GM23248 (cell line): Measurements from ENCODE around the gene INPP5A. TPM values are rescaled to one million over a fixed set of nuclear protein-coding genes. Genes with fewer than 3 reads are reported as not detected.

Experiments used
- DNase-seq: peaks from one replicate; pipeline ENCODE4 v3.0.0-alpha.2; 2015
- H2AFZ ChIP-seq: fragments of 200-600 bp; sonication (generic); 2 replicates; pipeline ENCODE4 v1.6.1; 2016; ENCODE audit warnings: antibody characterized with exemption
- H3F3A ChIP-seq: fragments of 200-600 bp; sonication (generic); 2 replicates; pipeline ENCODE4 v1.6.1; 2016; ENCODE audit warnings: mild to moderate bottlenecking, antibody characterized with exemption, mixed run types; ENCODE audit not compliant: insufficient read depth
- H3K27ac ChIP-seq: fragments of 200-600 bp; sonication (generic); 2 replicates; pipeline ENCODE4 v1.5.1; 2016; ENCODE audit warnings: mild to moderate bottlenecking
- H3K27me3 ChIP-seq: fragments of 200-600 bp; sonication (generic); replicated peaks from 2 replicates; pipeline ENCODE4 v1.6.1; 2016; ENCODE audit warnings: mild to moderate bottlenecking; ENCODE audit not compliant: insufficient read depth
- H3K36me3 ChIP-seq: fragments of 200-600 bp; sonication (generic); 2 replicates; pipeline ENCODE4 v1.6.1; 2016; ENCODE audit warnings: low read depth, mild to moderate bottlenecking
- H3K4me1 ChIP-seq: fragments of 200-600 bp; sonication (generic); 2 replicates; pipeline ENCODE4 v1.6.1; 2016; ENCODE audit warnings: mild to moderate bottlenecking; ENCODE audit not compliant: insufficient read depth
- H3K4me2 ChIP-seq: fragments of 200-600 bp; sonication (generic); one replicate; pipeline ENCODE4 v1.6.1; 2016; ENCODE audit warnings: mild to moderate bottlenecking; ENCODE audit not compliant: unreplicated experiment
- H3K4me3 ChIP-seq: fragments of 200-600 bp; sonication (generic); 2 replicates; pipeline ENCODE4 v1.5.1; 2016; ENCODE audit warnings: mild to moderate bottlenecking
- H3K79me2 ChIP-seq: fragments of 200-600 bp; sonication (generic); 2 replicates; pipeline ENCODE4 v1.6.1; 2016; ENCODE audit warnings: mild to moderate bottlenecking; ENCODE audit not compliant: insufficient read depth
- H3K9ac ChIP-seq: fragments of 200-600 bp; sonication (generic); 2 replicates; pipeline ENCODE4 v1.6.1; 2016; ENCODE audit warnings: mild to moderate bottlenecking
- H3K9me2 ChIP-seq: fragments of 200-600 bp; sonication (generic); 2 replicates; pipeline ENCODE4 v1.6.1; 2016; ENCODE audit warnings: mixed run types, mild to moderate bottlenecking, moderate library complexity; ENCODE audit not compliant: insufficient read depth
- H3K9me3 ChIP-seq: fragments of 200-600 bp; sonication (generic); one replicate; pipeline ENCODE4 v1.6.1; 2017; ENCODE audit warnings: low read depth
- H4K20me1 ChIP-seq: fragments of 200-600 bp; sonication (generic); 2 replicates; pipeline ENCODE4 v1.6.0; 2016; ENCODE audit not compliant: insufficient read depth
- EZH2 ChIP-seq: fragments of 200-600 bp; sonication (generic); IDR thresholded peaks from 2 replicates; pipeline ENCODE4 v1.6.1; 2018; ENCODE audit warnings: antibody characterized with exemption, mild to moderate bottlenecking; ENCODE audit not compliant: insufficient read depth, poor library complexity, severe bottlenecking
- EZH2phosphoT487 ChIP-seq: fragments of 200-600 bp; sonication (generic); IDR thresholded peaks from 2 replicates; pipeline ENCODE4 v1.6.1; 2018; ENCODE audit warnings: antibody characterized with exemption, moderate library complexity, mild to moderate bottlenecking, low read depth; ENCODE audit not compliant: insufficient read depth
- WGBS, 2 experiments: methylation state at CpG; one replicate each; pipeline ENCODE4 v1.1.6; 2015 to 2017; ENCODE audit warnings: low lambda C conversion rate in 2 of 2, low coverage in 1 of 2; ENCODE audit errors: missing lambda C conversion rate in 2 of 2; 5-methylcytosine and 5-hydroxymethylcytosine counted together
- in situ Hi-C: fragments of 300-500 bp; cut with MboI; formaldehyde crosslinking; loops from 2 replicates; pipeline ENCODE4 v1.15.0; 2020
- polyA plus RNA-seq: library from polyadenylated mRNA; unstranded; fragments of >200 nt; fragmentation: Nextera tagmentation; extraction: Ambion mirVana; gene quantifications from 2 replicates; pipeline ENCODE4 v1.2.1, GENCODE V29; 2016
- total RNA-seq: library from RNA; depleted of rRNA; stranded (reverse); fragments of >200 nt; shearing (Covaris generic); gene quantifications from 2 replicates; pipeline ENCODE4 v1.2.3, GENCODE V29; 2014

The INPP5A gene
- total and polyA plus RNA-seq, 2 experiments from 2014 or later = 2.3 to 35.2 TPM

- Histone ChIP-seq H3K9me2 (no peaks in the 10 kb centered on the region), H3K9me3 (no peaks in the 10 kb centered on the region), H3K4me2 (no peak overlapping the region), H3K4me3 (no peak overlapping the region), H3K9ac (no peak overlapping the region), H4K20me1 (no peaks in the 10 kb centered on the region), H3K36me3 (no peaks in the 10 kb centered on the region), H3K27ac (no peak overlapping the region), H3K4me1 (no peaks in the 10 kb centered on the region), H3K79me2 (no peaks in the 10 kb centered on the region), H2AFZ (no peak overlapping the region), H3F3A (no peaks in the 10 kb centered on the region), H3K27me3 (no peaks in the 10 kb centered on the region)
- WGBS, 2 experiments = 91 to 93% methylated on average over 13 to 14 of the region's 14 CpGs
- TF ChIP-seq EZH2 (no peak), EZH2phosphoT487 (no peak)
- no peak for DNase-seq
- in situ Hi-C loops = no loop called here
Observed at GRCh38 chr10:132750936-132751335, 213.3 kb downstream of the INPP5A start.

- Histone ChIP-seq H3K36me3 (no peaks in the 10 kb centered on the region), H2AFZ (no peak overlapping the region), H3K27ac (no peak overlapping the region), H3K4me3 (no peak overlapping the region), H3K4me1 (no peaks in the 10 kb centered on the region), H3K9me2 (no peaks in the 10 kb centered on the region), H3K4me2 (no peak overlapping the region), H3K79me2 (no peaks in the 10 kb centered on the region), H3F3A (no peaks in the 10 kb centered on the region), H4K20me1 (no peaks in the 10 kb centered on the region), H3K9me3 (no peaks in the 10 kb centered on the region), H3K27me3 (no peaks in the 10 kb centered on the region), H3K9ac (no peak overlapping the region)
- WGBS, 2 experiments = 95 to 100% methylated on average over 3 to 20 of the region's 20 CpGs
- TF ChIP-seq EZH2 = no peak
- no peak for TF ChIP-seq EZH2phosphoT487
- in situ Hi-C loops = no loop called here
- DNase-seq = no peak
Observed at GRCh38 chr10:132752378-132752777, 214.8 kb downstream of the INPP5A start.

- Histone ChIP-seq H3K4me2 (no peak overlapping the region), H3K4me1 (no peaks in the 10 kb centered on the region), H2AFZ (no peak overlapping the region), H3K27me3 (no peaks in the 10 kb centered on the region), H3K4me3 (no peak overlapping the region), H3K9me3 (no peaks in the 10 kb centered on the region), H3K9me2 (no peaks in the 10 kb centered on the region), H3K9ac (no peak overlapping the region), H3F3A (no peaks in the 10 kb centered on the region), H3K79me2 (no peaks in the 10 kb centered on the region), H3K36me3 (no peaks in the 10 kb centered on the region), H3K27ac (no peak overlapping the region), H4K20me1 (no peaks in the 10 kb centered on the region)
- WGBS, 2 experiments = 94 to 95% methylated on average over 28 of the region's 28 CpGs
- TF ChIP-seq EZH2 = no peak
- no peak for TF ChIP-seq EZH2phosphoT487
- in situ Hi-C loops = no loop called here
- no peak for DNase-seq
Observed at GRCh38 chr10:132752961-132753360, 215.4 kb downstream of the INPP5A start.

GRCh38 chr10:132753596-132753995, 216.0 kb downstream of the INPP5A start:
- Histone ChIP-seq H3K4me2 (no peak overlapping the region), H2AFZ (no peak overlapping the region), H3K9ac (no peak overlapping the region), H3K27ac (no peak overlapping the region), H3F3A (no peaks in the 10 kb centered on the region), H3K79me2 (no peaks in the 10 kb centered on the region), H3K9me3 (no peaks in the 10 kb centered on the region), H3K9me2 (no peaks in the 10 kb centered on the region), H3K4me3 (no peak overlapping the region), H3K27me3 (no peaks in the 10 kb centered on the region), H4K20me1 (no peaks in the 10 kb centered on the region), H3K4me1 (no peaks in the 10 kb centered on the region), H3K36me3 (no peaks in the 10 kb centered on the region)
- no peak for DNase-seq
- in situ Hi-C loops = no loop called here
- 93 to 94% methylated on average over 15 of the region's 15 CpGs for WGBS, 2 experiments
- no peak for TF ChIP-seq EZH2phosphoT487
- no peak for TF ChIP-seq EZH2

- Histone ChIP-seq H3K4me2 (no peak overlapping the region), H3K27me3 (no peaks in the 10 kb centered on the region), H3F3A (no peaks in the 10 kb centered on the region), H3K4me3 (no peak overlapping the region), H2AFZ (no peak overlapping the region), H3K79me2 (no peaks in the 10 kb centered on the region), H3K27ac (no peak overlapping the region), H3K9me3 (no peaks in the 10 kb centered on the region), H3K36me3 (no peaks in the 10 kb centered on the region), H3K4me1 (no peaks in the 10 kb centered on the region), H3K9me2 (no peaks in the 10 kb centered on the region), H4K20me1 (no peaks in the 10 kb centered on the region), H3K9ac (no peak overlapping the region)
- 88 to 90% methylated on average over 15 to 17 of the region's 18 CpGs for WGBS, 2 experiments
- no peak for DNase-seq
- in situ Hi-C loops = no loop called here
- TF ChIP-seq EZH2phosphoT487 (no peak), EZH2 (no peak)
Observed at GRCh38 chr10:132754071-132754470, 216.5 kb downstream of the INPP5A start.
